Islet of Langerhans (tissue), 1 donor: ENCODE measurements around the gene EFNA5.
A peak's percentile ranks its signal among the peaks of the same experiment; 100 is the strongest.

Source experiments
- FAIRE-seq: peaks from one replicate; lab custom pipeline; 2011; peaks lifted over from hg19 to GRCh38; lab: Jason Lieb, UNC

Gene EFNA5

DNA sequence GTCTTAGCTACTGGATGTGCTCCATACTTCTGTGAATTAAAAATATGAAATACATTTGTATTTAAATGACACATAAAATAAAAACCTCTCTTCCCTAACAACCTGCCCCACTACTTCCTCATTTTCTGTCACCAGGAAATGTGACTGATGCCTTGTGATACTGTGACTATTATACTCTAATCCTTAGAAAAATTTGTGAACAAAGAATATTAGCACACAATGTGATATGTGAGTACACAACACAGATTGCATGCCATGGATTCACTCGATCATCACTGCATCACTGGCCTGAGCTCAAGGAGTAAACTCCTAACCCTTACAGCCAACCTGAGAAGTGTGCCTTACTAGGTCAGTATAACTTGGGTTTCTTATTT is 281.0 kb downstream of the EFNA5 start:
- FAIRE-seq = no peak

DNA sequence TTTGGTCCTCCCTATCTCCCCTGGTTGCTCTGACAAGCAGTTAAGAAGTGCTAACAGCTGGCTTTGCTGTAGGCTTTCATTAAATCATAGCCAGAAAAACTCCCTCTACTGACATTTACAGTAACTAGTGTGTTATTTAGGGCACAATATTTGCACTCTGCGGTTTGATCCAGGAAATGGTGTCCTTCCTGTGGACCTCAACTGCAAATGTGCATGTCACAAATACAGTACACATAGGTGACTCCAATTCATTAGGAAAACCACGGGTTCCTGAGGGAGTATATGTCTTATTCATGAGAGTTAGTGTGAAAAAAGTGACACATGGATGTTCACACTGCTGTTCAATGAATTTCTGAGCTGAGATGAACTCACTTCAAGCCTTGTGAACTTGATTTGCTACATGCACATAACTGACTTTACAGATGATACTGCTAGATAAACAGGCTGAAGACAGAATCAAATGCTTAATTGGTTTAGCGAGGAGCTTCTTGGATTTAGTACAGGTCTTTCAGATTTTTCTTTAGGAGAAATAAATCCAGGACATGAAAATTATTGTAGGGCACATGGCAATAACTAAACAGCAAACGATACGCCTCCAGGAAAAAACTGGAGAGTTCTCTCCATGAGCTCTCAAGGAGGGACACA is 281.5 kb downstream of the EFNA5 start:
- peak; percentile 99 for FAIRE-seq

DNA sequence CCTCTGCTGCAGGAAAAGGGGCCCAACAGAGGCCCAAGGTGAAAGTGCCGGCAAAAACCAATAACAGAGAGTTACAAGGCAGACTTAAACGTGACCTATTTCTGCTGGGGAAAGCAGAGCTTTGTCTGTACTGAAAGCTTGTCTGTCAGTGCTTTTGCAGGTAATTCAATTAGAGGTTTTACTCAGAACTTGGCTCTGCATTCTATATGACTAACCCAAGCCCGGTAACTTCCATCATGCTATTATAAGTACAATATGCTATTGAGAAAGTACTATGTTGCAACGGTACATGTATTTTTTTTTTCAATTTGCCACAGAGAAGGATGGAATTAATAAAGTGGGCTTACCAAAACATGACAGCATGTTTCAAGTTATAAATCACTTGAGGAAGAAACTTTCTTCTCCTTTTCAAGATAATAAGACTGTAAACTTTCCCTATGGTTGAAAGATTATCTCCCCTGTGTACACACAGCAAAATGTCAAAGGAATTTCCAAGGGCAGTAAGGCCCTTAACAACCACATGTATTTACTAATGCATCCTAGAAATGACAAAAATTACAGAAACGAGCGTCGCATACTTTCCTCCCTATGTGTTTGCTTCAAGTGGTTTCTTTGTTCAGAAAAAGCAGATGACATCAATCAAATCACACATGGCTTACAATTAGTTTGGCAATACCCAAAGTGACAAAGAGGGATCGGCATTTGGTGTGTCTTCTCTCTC is 282.4 kb downstream of the EFNA5 start:
- no peak for FAIRE-seq

- no peak for FAIRE-seq
Observed at GRCh38 chr5:107387526-107388140, 283.1 kb downstream of the EFNA5 start.

- no peak for FAIRE-seq
Observed at GRCh38 chr5:107385708-107386107, 285.0 kb downstream of the EFNA5 start.

DNA sequence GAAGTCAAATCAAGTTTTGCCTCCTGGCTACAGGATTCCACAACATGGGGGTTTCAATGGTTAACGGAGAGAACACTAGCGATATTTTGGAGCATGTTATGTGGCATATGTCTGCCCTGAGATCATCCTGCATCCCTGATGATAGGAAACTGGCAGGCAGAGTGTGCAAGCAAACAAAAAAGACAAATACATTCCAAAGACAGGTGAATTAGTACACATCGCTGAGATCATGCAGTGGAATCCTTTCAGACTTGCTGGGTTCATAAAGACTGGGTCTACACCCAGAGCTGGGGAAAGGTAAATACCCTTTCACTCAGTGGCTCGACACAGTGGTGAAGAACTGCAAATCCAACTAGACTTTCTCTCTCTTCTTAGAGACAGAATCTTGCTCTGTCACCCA is 286.5 kb downstream of the EFNA5 start:
- no peak for FAIRE-seq

GRCh38 chr5:107383414-107383813 is 287.3 kb downstream of the EFNA5 start:
- no peak for FAIRE-seq

- no peak for FAIRE-seq
Observed at GRCh38 chr5:107381189-107381856, 289.4 kb downstream of the EFNA5 start.

DNA sequence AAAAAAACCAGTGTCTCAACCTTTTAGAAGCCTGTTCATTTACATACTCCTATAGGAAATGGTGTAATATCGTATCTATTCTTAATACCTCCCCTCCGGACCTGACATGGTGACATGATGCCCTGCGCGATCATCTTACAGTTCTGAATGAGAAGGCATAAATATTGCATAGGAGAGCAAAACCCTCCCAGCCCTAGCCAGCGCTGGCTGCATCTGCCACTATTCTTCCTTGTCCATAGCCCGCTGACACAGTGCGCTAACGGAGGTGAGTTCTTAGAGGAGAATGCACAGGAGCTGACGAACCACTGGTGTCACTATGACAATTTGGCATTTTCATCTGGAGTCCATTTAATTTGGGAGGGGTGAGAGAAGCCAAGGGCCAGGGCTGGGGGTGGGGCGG is 290.1 kb downstream of the EFNA5 start:
- no peak for FAIRE-seq

- no peak for FAIRE-seq
Observed at GRCh38 chr5:107378218-107378899, 292.4 kb downstream of the EFNA5 start.

DNA sequence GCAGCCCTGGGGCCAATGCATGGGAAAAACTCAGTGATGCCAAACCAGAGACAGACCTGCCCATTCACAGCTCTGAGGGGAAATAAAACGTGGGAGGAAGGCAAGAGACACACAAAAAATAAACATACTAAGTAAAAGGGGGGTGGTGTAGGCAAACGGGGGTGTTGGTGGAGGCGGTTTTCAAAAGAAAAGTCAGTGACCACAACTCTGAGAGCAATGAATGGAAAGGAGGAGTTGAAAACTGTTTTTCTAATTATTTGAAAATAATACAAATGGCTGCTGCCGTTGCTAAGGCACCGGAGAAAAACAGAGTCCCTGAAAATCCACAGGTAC is 293.5 kb downstream of the EFNA5 start:
- FAIRE-seq = no peak

DNA sequence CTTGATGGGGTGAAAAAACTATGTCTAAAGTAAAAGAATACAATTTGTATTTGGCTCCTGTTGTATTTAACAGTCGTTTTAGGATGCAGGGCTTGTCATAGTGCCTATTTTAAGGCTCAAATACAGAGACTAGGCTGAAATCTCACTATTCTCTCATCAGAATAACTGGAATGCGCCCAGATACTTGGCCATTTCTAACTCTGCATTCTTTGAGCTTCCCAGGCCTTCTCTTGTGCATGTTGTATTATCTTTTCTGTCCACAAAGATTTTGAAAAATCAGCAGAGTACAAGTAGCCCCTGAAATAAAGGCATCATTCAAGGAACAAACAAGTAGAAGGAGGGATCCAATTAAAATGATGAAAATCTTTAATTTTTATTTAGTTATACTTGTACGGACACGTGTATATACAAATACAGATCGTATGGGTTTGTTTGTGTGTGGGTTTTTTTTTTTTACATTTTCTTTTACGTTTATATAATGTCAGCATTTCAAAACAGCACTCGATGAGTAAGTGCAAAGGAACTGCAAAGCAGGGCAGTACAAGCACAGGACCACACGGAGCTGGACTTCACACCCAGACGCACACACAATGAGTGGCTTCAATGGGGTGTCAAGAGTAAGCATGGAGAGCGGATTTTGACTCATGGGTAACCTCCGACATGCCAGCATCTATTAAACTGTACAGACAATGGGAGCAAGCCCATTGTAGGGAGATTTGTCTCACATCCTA is 294.0 kb downstream of the EFNA5 start:
- FAIRE-seq = no peak

GRCh38 chr5:107373549-107374263 is 297.0 kb downstream of the EFNA5 start:
- no peak for FAIRE-seq

GRCh38 chr5:107372723-107373450 is 297.9 kb downstream of the EFNA5 start:
- FAIRE-seq = no peak

- FAIRE-seq = no peak
Observed at GRCh38 chr5:107370396-107370968, 300.3 kb downstream of the EFNA5 start.

- no peak for FAIRE-seq
Observed at GRCh38 chr5:107369622-107370021, 301.1 kb downstream of the EFNA5 start.

DNA sequence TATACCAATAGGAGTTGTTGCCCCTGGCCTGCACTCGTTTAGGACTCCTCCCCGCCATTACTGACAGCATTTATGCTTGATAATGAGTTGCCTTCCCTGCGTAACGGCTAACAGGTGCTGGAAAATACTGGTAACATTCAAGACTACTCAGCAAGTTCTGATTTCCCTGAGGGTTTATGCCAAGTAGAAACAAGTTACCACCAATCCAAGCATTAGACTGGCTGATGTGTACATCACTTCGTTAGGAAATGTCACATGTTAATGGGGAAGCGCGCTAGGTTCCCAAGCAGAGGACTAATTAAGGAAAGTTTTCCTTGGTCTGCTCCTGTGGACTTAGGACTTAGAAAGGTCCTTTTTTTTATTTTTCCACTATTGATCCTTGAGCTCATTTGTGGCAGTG is 302.1 kb downstream of the EFNA5 start:
- no peak for FAIRE-seq

GRCh38 chr5:107367939-107368338 is 302.8 kb downstream of the EFNA5 start:
- FAIRE-seq = no peak

DNA sequence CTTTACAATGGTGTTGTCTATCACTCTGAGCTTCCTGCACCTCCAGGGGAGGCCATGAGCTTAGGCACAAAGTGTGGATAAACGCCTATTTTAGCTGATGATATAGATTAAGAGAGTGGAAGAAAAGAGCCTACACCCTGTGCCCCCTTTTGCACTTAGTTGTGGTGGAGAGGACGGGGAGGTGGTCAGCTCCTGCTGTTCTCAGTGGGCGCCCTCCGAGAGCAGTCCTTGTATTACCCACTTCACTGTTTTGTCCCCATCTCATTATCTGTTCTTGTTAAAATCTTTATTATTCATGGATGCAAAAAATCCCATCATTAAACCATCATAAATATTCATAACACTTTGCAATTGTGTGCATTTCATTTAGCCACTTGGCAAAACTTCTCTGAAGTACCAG is 303.3 kb downstream of the EFNA5 start:
- FAIRE-seq = no peak
